Gastrocnemius medialis (tissue), 4 donors: ENCODE data around the gene ST8SIA6. TPM values are rescaled to one million over a fixed set of nuclear protein-coding genes. Genes with fewer than 3 reads are reported as not detected.

ENCODE experiments used
- ATAC-seq, 2 donors: fragments of 150-250 bp; one replicate each; pipeline ENCODE4 v1.9.1; 2016
- DNase-seq, 2 donors: peaks; one replicate each; pipeline ENCODE4 v3.0.0-alpha.2; 2019
- H3K27ac ChIP-seq, 4 donors: fragments of 200-600 bp; sonication (generic); 1 replicate in 1 of 4; 2 replicates in 3 of 4; pipeline ENCODE4 v1.5.1; 2016 to 2018; ENCODE audit warnings: mild to moderate bottlenecking in 2 of 4, moderate library complexity in 1 of 4
- H3K27me3 ChIP-seq, 3 donors: fragments of 200-600 bp; sonication (generic) in 2 of 3; 1 replicate in 1 of 3; 2 replicates in 2 of 3; pipeline versions ENCODE4 v1.5.1 to v1.6.0; 2016 to 2019; ENCODE audit warnings: mild to moderate bottlenecking in 1 of 3, moderate library complexity in 1 of 3
- H3K36me3 ChIP-seq, 2 donors: fragments of 200-600 bp; sonication (generic) in 1 of 2; one replicate each; pipeline ENCODE4 v1.5.1; 2017 to 2018
- H3K4me1 ChIP-seq, 2 donors: fragments of 200-600 bp; sonication (generic) in 1 of 2; one replicate each; pipeline ENCODE4 v1.5.1; 2016 to 2017; ENCODE audit warnings: mild to moderate bottlenecking in 2 of 2
- H3K4me3 ChIP-seq, 4 donors: fragments of 200-600 bp; sonication (generic) in 3 of 4; 1 replicate in 1 of 4; 2 replicates in 3 of 4; pipeline ENCODE4 v1.5.1; 2016 to 2019; ENCODE audit warnings: mild to moderate bottlenecking in 2 of 4
- H3K9me3 ChIP-seq, 3 donors: fragments of 200-600 bp; sonication (generic) in 2 of 3; 1 replicate in 1 of 3; 2 replicates in 2 of 3; pipeline ENCODE4 v1.5.1; 2016 to 2019
- POLR2A ChIP-seq, 2 donors: fragments of 450-650 bp; IDR thresholded peaks; one replicate each; pipeline ENCODE4 v1.6.1; 2017; ENCODE audit warnings: antibody characterized with exemption in 2 of 2, mild to moderate bottlenecking in 2 of 2, moderate library complexity in 2 of 2
- in situ Hi-C, 4 donors: fragments of 200-750 bp; cut with MboI; loops; one replicate each; pipeline versions ENCODE4 v1.15.0 to v1.8.0; 2017; ENCODE audit warnings: low sequenced_read_pairs in 4 of 4
- intact Hi-C: fragments of 100-400 bp; cut with DNase I; formaldehyde crosslinking; loops from one replicate; pipeline ENCODE4 v1.15.1; 2023; ENCODE audit warnings: low total_unique reads
- total RNA-seq, 4 donors: library from RNA; depleted of rRNA; stranded (reverse); fragments of >200 nt; gene quantifications; one replicate each; pipeline versions ENCODE4 v1.1.0 to v1.2.3, GENCODE V29; 2016
- TF ChIP-seq, protein P1 (sequence below), 5 experiments: fragments of 450-650 bp in 3 of 5; fragments of 200-600 bp in 2 of 5; sonication (generic) in 2 of 5; IDR thresholded peaks in 4 of 5; conservative IDR thresholded peaks in 1 of 5; 1 replicate in 4 of 5; 2 replicates in 1 of 5; pipeline ENCODE4 v1.5.1; 2016 to 2019; ENCODE audit warnings: antibody characterized with exemption in 5 of 5, mild to moderate bottlenecking in 3 of 5, moderate library complexity in 3 of 5

ST8SIA6 gene
- total RNA-seq, 4 donors from 2014 or later = 0.27 to 0.66 (median 0.44) TPM

DNA sequence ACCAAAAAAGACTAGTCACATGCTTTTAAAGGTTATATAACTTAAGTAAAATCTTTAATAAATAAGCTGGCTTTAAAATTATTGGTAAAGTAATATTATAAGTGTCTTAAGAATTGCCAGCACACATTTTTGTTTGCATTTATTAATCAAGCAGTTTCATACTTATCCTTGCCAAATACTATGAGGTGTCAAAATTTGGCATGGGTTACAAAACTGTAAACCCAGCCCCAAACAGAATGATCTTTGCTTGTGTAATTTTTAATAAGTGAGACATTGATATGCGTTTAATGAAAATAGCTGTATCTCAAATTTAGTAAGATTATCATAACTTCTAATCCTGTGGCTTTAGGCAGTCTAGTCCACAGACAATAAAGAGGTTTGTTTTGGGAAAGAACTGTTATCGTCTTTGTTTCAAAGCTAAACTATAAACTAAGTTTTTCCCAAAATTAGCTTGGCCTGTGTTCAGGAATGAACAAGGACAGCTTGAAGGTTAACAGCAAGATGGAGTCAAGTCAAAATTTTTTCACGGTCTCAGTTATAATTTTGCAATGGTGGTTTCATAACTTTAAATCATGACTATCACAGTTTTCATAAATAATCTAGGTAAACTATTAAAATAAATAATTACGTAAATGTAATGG, 72.8 kb downstream of the ST8SIA6 start:
- intact Hi-C loops = no loop called here

DNA sequence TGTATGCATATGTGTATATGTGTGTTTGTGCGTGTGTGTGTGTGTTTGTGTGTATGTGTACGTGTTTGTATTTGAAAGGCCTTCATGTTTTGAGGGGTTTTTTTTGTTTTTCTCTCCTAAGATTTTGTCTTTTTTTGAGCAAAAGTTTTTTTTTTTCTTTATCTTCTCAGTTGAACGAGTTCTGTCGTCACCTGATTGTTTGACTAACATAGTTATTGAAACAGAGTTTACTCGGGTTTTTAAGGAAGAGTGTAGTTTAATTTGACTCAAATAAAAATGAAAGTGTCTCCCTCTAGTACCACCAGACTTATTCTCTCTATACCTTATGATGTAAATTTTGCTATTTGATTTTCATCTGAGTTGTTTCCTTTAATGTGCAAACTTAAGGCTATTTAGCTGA, 73.5 kb downstream of the ST8SIA6 start:
- H3K4me1 ChIP-seq = no peaks in the 10 kb centered on the region
- in situ Hi-C loops = no loop called here
- ATAC-seq = no peak
- H3K36me3 ChIP-seq = no peaks in the 10 kb centered on the region
- TF ChIP-seq, protein P1, sequence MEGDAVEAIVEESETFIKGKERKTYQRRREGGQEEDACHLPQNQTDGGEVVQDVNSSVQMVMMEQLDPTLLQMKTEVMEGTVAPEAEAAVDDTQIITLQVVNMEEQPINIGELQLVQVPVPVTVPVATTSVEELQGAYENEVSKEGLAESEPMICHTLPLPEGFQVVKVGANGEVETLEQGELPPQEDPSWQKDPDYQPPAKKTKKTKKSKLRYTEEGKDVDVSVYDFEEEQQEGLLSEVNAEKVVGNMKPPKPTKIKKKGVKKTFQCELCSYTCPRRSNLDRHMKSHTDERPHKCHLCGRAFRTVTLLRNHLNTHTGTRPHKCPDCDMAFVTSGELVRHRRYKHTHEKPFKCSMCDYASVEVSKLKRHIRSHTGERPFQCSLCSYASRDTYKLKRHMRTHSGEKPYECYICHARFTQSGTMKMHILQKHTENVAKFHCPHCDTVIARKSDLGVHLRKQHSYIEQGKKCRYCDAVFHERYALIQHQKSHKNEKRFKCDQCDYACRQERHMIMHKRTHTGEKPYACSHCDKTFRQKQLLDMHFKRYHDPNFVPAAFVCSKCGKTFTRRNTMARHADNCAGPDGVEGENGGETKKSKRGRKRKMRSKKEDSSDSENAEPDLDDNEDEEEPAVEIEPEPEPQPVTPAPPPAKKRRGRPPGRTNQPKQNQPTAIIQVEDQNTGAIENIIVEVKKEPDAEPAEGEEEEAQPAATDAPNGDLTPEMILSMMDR (IDR thresholded peaks at IDR 0.05 in 4 of 5, conservative IDR thresholded peaks at IDR 0.05 in 1 of 5) = no peak
- TF ChIP-seq POLR2A (IDR thresholded peaks at IDR 0.05) = no peak
- no peaks in the 10 kb centered on the region for H3K9me3 ChIP-seq
- DNase-seq = no peak
- intact Hi-C loops = no loop called here
- H3K4me3 ChIP-seq = no peak overlapping the region
- no peaks in the 10 kb centered on the region for H3K27me3 ChIP-seq
- H3K27ac ChIP-seq = no peak overlapping the region

More for the DNA sequence above, 72.8 kb downstream of the ST8SIA6 start:
- no peak overlapping the region for H3K4me3 ChIP-seq
- H3K27ac ChIP-seq = no peak overlapping the region
- no peaks in the 10 kb centered on the region for H3K9me3 ChIP-seq
- H3K36me3 ChIP-seq = no peaks in the 10 kb centered on the region
- no peak for ATAC-seq
- H3K4me1 ChIP-seq = no peaks in the 10 kb centered on the region
- no peak for DNase-seq
- in situ Hi-C loops = no loop called here
- TF ChIP-seq POLR2A (IDR thresholded peaks at IDR 0.05) = no peak
- TF ChIP-seq, protein P1 (IDR thresholded peaks at IDR 0.05 in 4 of 5, conservative IDR thresholded peaks at IDR 0.05 in 1 of 5) = no peak
- H3K27me3 ChIP-seq = no peaks in the 10 kb centered on the region

DNA sequence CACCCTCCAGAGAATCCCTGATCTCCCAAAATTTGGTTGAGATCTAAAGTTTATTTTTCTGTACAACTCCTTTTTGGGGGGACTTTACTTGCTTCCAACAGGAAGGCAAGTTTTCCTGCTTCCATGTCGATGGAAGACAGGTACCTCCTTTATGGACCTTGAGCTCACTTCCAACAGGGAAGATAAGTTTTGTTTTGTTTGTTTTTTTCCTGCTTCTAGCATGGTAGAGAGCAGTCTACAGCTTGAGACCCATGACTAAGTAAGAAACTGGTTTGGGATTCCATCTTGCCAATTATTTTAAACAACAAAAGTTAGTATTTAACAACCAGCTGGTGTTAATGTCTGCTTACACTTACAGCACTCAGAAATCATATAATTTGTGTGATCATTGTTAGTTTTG, 74.4 kb downstream of the ST8SIA6 start:
- ATAC-seq = no peak
- no peaks in the 10 kb centered on the region for H3K4me1 ChIP-seq
- intact Hi-C loops (no loop called here), in situ Hi-C loops (no loop called here)
- no peak overlapping the region for H3K4me3 ChIP-seq
- TF ChIP-seq, protein P1 (IDR thresholded peaks at IDR 0.05 in 4 of 5, conservative IDR thresholded peaks at IDR 0.05 in 1 of 5) = no peak
- no peak for TF ChIP-seq POLR2A (IDR thresholded peaks at IDR 0.05)
- no peaks in the 10 kb centered on the region for H3K27me3 ChIP-seq
- no peak overlapping the region for H3K27ac ChIP-seq
- no peak for DNase-seq
- H3K9me3 ChIP-seq = no peaks in the 10 kb centered on the region
- H3K36me3 ChIP-seq = no peaks in the 10 kb centered on the region

DNA sequence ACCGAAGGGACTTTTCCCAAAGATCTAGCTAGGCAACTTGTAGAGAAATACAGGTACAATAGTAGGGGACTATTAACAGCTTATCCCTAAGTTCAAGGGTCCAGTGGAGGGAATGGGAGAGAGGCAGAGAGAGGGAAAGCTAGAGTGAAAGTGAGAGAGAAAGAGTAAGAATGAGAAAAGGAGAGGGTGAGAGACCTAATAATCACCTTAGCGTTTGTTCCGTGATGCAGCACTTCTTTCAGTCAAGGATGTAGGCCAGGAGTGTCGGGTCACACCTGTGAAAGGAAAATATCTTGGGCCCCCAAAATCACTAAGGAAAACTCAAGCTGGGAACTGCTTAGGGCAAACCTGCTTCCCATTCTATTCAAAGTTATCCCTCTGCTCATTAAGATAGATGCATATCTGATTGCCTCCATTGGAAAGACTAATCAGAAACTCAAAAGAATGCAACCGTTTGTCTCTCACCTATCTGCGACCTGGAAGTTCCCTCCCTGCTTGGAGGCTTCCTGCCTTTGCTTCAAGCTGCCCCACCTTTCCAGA, 75.2 kb downstream of the ST8SIA6 start:
- TF ChIP-seq POLR2A (IDR thresholded peaks at IDR 0.05) = no peak
- TF ChIP-seq, protein P1 (IDR thresholded peaks at IDR 0.05 in 4 of 5, conservative IDR thresholded peaks at IDR 0.05 in 1 of 5) = no peak
- H3K4me3 ChIP-seq = no peak overlapping the region
- ATAC-seq (no peak), DNase-seq (no peak)
- H3K9me3 ChIP-seq = no peaks in the 10 kb centered on the region
- in situ Hi-C loops = no loop called here
- no peaks in the 10 kb centered on the region for H3K4me1 ChIP-seq
- no peaks in the 10 kb centered on the region for H3K27me3 ChIP-seq
- H3K36me3 ChIP-seq = no peaks in the 10 kb centered on the region
- no peak overlapping the region for H3K27ac ChIP-seq
- intact Hi-C loops = no loop called here
